Left lung (tissue), 10 donors: ENCODE measurements around the gene FRMD4A. TPM values are rescaled to one million over a fixed set of nuclear protein-coding genes. Genes with fewer than 3 reads are reported as not detected.
A peak's percentile ranks its signal among the peaks of the same experiment; 100 is the strongest.

Experiments
- ATAC-seq: fragments of 200-7000 bp; cut with Tn5 transposase; one replicate; pipeline ENCODE4 v1.9.1; 2020; ENCODE audit warnings: moderate library complexity
- DNase-seq, 4 donors: peaks; one replicate each; pipeline ENCODE4 v3.0.0-alpha.2; 2013 to 2020
- H3K27ac ChIP-seq, 2 donors: fragments of 200-600 bp; sonication (generic) in 1 of 2; one replicate each; pipeline versions ENCODE4 v1.5.0 to v1.8.0; 2020 to 2021
- H3K27me3 ChIP-seq, 2 donors: fragments of 200-600 bp; sonication (generic) in 1 of 2; one replicate each; pipeline versions ENCODE4 v1.5.0 to v1.8.0; 2020 to 2021
- H3K36me3 ChIP-seq, 2 donors: fragments of 200-600 bp; sonication (generic) in 1 of 2; one replicate each; pipeline versions ENCODE4 v1.5.0 to v1.8.0; 2020 to 2021
- H3K4me1 ChIP-seq, 2 donors: fragments of 200-600 bp; one replicate each; pipeline ENCODE4 v1.8.0; 2021
- H3K4me3 ChIP-seq, 2 donors: fragments of 200-600 bp; sonication (generic) in 1 of 2; one replicate each; pipeline versions ENCODE4 v1.5.0 to v1.8.0; 2020 to 2021; ENCODE audit warnings: mild to moderate bottlenecking in 1 of 2
- H3K9me3 ChIP-seq, 2 donors: fragments of 200-600 bp; sonication (generic) in 1 of 2; one replicate each; pipeline versions ENCODE4 v1.5.0 to v1.8.0; 2020 to 2021
- CTCF ChIP-seq, 2 donors: fragments of 200-600 bp; sonication (generic) in 1 of 2; IDR thresholded peaks; one replicate each; pipeline versions ENCODE4 v1.5.0 to v1.8.0; 2021; ENCODE audit warnings: antibody characterized with exemption in 2 of 2
- intact Hi-C, 2 donors: fragments of 100-400 bp; cut with DNase I; formaldehyde crosslinking; loops; one replicate each; pipeline versions ENCODE4 v1.11.2 to v1.14.2; 2022
- polyA plus RNA-seq, 6 donors: library from polyadenylated mRNA; unstranded; fragments of 120-200 nt; gene quantifications; one replicate each; pipeline ENCODE4 v1.2.1, GENCODE V29; 2013; ENCODE audit not compliant: insufficient read length in 6 of 6
- total RNA-seq, 2 donors: library from RNA; stranded (reverse); fragmentation: NEBNext Ultra II Directional; extraction: Animal tissue kit (Norgen Biotek cat#: 25700); gene quantifications; one replicate each; pipeline ENCODE4 v1.2.1, GENCODE V29; 2021
- donor health status: DM: no; HTN: yes; CAD: no.
- donor health status: DM: no; HTN: no; CAD: no.

FRMD4A gene
- total and polyA plus RNA-seq, 8 donors = 33.9 to 62.8 (median 57.0) TPM

- DNase-seq = peak in 1 of 4 donors; percentile 46
- H3K9me3 ChIP-seq = no peaks in the 10 kb centered on the region
- no peak overlapping the region for H3K27ac ChIP-seq
- H3K4me1 ChIP-seq = no peaks in the 10 kb centered on the region
- H3K36me3 ChIP-seq = no peaks in the 10 kb centered on the region
- intact Hi-C loops = no loop called here
- TF ChIP-seq CTCF (IDR thresholded peaks at IDR 0.05) = no peak
- peaks cover 0 to 16% of the 10 kb centered on the region in 2 donors for H3K27me3 ChIP-seq
- no peak overlapping the region for H3K4me3 ChIP-seq
- ATAC-seq = no peak
Measured at GRCh38 chr10:14311206-14311957, 19.3 kb downstream of the FRMD4A start.

DNA sequence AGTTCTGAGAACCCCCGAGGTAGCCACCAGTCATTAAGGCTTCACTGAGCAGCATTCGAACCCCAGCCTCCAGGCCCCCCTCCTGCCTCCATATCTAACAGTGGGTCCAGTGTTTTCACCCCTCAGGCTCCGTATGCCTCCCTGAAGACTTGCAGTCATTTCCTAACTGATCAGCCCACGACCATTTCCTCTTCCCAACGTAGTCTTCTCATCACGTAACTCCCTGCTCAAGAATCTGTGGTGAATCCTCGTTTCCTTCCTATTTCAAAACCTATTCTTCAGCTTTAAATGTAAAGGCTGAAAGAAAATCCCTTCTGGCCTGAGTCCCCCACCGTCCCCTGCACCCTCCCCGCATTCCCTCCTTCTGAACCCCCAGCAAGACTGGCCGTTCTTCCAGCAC is 21.1 kb downstream of the FRMD4A start:
- H3K27me3 ChIP-seq = peaks cover 0 to 11% of the 10 kb centered on the region in 2 donors
- no peak overlapping the region for H3K4me3 ChIP-seq
- H3K4me1 ChIP-seq = no peaks in the 10 kb centered on the region
- DNase-seq (no peak), ATAC-seq (no peak)
- no peaks in the 10 kb centered on the region for H3K36me3 ChIP-seq
- H3K9me3 ChIP-seq = no peaks in the 10 kb centered on the region
- intact Hi-C loops = no loop called here
- no peak overlapping the region for H3K27ac ChIP-seq
- no peak for TF ChIP-seq CTCF (IDR thresholded peaks at IDR 0.05)

GRCh38 chr10:14306190-14306589 is 24.5 kb downstream of the FRMD4A start:
- no peak overlapping the region for H3K4me3 ChIP-seq
- DNase-seq (no peak), ATAC-seq (no peak)
- peaks cover 0 to 13% of the 10 kb centered on the region in 2 donors for H3K27me3 ChIP-seq
- TF ChIP-seq CTCF (IDR thresholded peaks at IDR 0.05) = no peak
- intact Hi-C loops = no loop called here
- H3K27ac ChIP-seq = no peak overlapping the region
- no peaks in the 10 kb centered on the region for H3K36me3 ChIP-seq
- no peaks in the 10 kb centered on the region for H3K4me1 ChIP-seq
- no peaks in the 10 kb centered on the region for H3K9me3 ChIP-seq

DNA sequence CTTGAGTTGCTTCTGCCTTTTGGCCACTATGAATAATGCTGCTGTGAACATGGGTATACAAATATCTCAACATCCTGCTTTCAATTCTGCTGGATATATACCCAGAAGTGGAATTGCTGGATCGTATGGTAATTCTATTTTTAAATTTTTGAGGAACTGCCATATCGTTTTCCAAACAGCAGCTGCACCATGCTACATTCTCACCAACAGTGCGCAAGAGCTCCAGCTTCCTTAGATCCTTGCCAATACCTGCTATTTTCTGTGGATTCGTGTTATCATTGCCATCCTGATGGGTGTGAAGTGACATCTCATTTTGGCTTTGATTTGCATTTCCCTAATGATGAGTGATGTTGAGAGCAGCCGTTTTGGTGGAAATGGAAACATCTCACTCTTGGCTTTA is 26.7 kb downstream of the FRMD4A start:
- intact Hi-C loops = no loop called here
- no peak overlapping the region for H3K27ac ChIP-seq
- no peak for TF ChIP-seq CTCF (IDR thresholded peaks at IDR 0.05)
- H3K36me3 ChIP-seq = no peaks in the 10 kb centered on the region
- DNase-seq (no peak), ATAC-seq (no peak)
- H3K27me3 ChIP-seq = peaks cover 0 to 5% of the 10 kb centered on the region in 2 donors
- no peaks in the 10 kb centered on the region for H3K9me3 ChIP-seq
- H3K4me3 ChIP-seq = no peak overlapping the region
- H3K4me1 ChIP-seq = no peaks in the 10 kb centered on the region

GRCh38 chr10:14302035-14302434 is 28.7 kb downstream of the FRMD4A start:
- Histone ChIP-seq H3K9me3 (no peaks in the 10 kb centered on the region), H3K4me1 (no peaks in the 10 kb centered on the region), H3K27me3 (peaks cover 0 to 5% of the 10 kb centered on the region in 2 donors), H3K27ac (no peak overlapping the region), H3K4me3 (no peak overlapping the region), H3K36me3 (no peaks in the 10 kb centered on the region)
- ATAC-seq = no peak
- TF ChIP-seq CTCF (IDR thresholded peaks at IDR 0.05) = peak in 1 of 2 donors; percentile 24
- intact Hi-C loops = no loop called here
- no peak for DNase-seq
